HG03066 (cell line): Measurements from ENCODE around the gene IRF4.

Experiments
- ATAC-seq: cut with Tn5 transposase; IDR thresholded peaks from one replicate; pipeline ENCODE4 v1.9.1; 2021; ENCODE audit warnings: low read depth; ENCODE audit not compliant: unreplicated experiment

IRF4 gene

GRCh38 chr6:436308-437036 lies 44.9 kb downstream of the IRF4 start:
- ATAC-seq, result no peak

GRCh38 chr6:437037-437392 lies 45.5 kb downstream of the IRF4 start:
- ATAC-seq, result no peak

- no peak for ATAC-seq
Observed at GRCh38 chr6:438634-439170, 47.1 kb downstream of the IRF4 start.

- no peak for ATAC-seq
Observed at GRCh38 chr6:439641-440167, 48.2 kb downstream of the IRF4 start.

GRCh38 chr6:441126-441920 lies 49.8 kb downstream of the IRF4 start:
- ATAC-seq, result no peak

- ATAC-seq, result no peak
Observed at GRCh38 chr6:443621-444159, 52.1 kb downstream of the IRF4 start.

GRCh38 chr6:444653-445275 lies 53.2 kb downstream of the IRF4 start:
- no peak for ATAC-seq

GRCh38 chr6:445571-446417 lies 54.2 kb downstream of the IRF4 start:
- ATAC-seq, result no peak

- no peak for ATAC-seq
Observed at GRCh38 chr6:446418-447366, 55.1 kb downstream of the IRF4 start.

- no peak for ATAC-seq
Observed at GRCh38 chr6:447381-448165, 56.0 kb downstream of the IRF4 start.

GRCh38 chr6:448296-449056 lies 56.9 kb downstream of the IRF4 start:
- ATAC-seq, result no peak

GRCh38 chr6:449057-449430 lies 57.5 kb downstream of the IRF4 start:
- ATAC-seq, result no peak

- no peak for ATAC-seq
Observed at GRCh38 chr6:449486-450419, 58.2 kb downstream of the IRF4 start.

GRCh38 chr6:451336-451735 lies 59.8 kb downstream of the IRF4 start:
- ATAC-seq, result no peak

GRCh38 chr6:451847-452246 lies 60.3 kb downstream of the IRF4 start:
- no peak for ATAC-seq

GRCh38 chr6:452301-453067 lies 60.9 kb downstream of the IRF4 start:
- ATAC-seq, result no peak
